CD4-positive, alpha-beta T cell treated with Interleukin-2 at 100 ng/mL for 4 hours (primary cell): ENCODE measurements around the gene ANK2.

ENCODE experiments used
- DNase-seq: peaks from one replicate; pipeline ENCODE4 v3.0.0-alpha.2; 2020; ENCODE audit warnings: low spot score

Gene ANK2

GRCh38 chr4:113290666-113291065, 241.2 kb downstream of the ANK2 start:
- DNase-seq, result no peak

DNA sequence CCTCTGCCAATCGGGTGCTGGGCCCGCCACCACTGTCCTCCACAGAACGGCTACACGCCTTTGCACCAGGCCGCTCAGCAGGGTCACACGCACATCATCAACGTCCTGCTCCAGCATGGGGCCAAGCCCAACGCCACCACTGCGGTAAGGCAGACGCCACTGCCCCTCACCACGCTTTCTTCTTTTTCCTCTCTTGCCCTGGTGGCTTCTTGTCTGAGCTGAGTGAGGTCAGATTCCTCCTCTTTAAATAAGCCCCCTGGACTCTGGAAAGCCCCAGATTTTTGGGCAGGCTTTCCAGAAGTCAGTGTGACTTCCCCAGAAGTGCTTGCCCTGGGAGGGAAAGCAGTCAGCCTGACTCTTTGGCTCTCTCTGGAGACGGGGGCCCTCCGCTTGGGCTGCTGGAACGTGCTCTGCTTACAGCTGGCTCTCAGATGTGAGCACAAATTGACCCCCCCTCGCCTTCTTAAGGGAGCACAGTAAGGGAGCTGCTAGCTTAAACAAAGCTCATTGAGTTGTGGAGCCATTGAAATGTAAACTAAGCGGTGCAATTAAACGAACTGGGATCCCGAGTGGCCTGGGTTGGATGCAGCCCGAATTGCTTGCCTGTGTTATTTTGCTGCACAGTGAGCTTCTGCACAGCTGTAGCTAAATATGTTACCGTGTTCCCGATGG, 243.1 kb downstream of the ANK2 start:
- DNase-seq, result no peak

DNA sequence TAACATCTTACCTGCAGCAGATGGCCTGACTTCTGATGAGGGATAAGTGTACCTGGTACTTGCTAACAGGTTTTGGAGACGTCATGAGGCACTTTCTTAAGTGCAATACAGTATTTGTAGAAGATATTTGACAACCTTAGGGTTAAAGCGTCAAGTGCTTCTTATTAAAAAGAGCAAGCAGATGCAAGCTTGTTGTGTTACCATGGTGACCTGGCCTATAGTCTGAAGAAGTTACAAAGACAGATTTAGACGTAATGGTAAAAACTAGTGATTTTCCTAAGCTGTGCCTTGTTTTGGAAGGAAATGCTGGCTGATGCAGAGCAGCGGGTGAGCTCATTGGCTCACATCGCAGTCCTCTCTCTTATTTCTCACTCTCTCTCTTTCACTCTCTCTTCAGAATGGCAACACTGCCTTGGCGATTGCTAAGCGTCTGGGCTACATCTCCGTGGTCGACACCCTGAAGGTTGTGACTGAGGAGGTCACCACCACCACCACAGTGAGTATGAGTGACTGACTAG, 243.6 kb downstream of the ANK2 start:
- DNase-seq, result no peak

DNA sequence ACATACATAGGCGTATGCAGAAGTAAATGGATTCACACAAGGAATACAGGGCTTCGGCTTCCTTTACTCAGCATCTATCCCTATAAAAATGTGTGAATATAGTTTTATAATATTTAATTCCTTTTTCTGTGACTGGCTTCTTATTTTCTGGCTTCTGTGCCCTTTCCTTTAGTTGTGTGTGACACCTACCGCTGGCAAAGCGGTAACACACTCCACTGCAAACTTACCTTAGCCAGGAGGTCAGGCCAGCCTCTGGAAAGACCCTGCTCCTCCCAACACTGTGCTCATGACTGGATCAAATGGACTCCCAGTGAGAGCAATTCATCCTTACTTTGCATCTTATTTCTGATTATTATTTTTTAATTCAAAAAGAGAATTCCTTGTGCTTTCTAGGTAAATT, 244.2 kb downstream of the ANK2 start:
- no peak for DNase-seq

DNA sequence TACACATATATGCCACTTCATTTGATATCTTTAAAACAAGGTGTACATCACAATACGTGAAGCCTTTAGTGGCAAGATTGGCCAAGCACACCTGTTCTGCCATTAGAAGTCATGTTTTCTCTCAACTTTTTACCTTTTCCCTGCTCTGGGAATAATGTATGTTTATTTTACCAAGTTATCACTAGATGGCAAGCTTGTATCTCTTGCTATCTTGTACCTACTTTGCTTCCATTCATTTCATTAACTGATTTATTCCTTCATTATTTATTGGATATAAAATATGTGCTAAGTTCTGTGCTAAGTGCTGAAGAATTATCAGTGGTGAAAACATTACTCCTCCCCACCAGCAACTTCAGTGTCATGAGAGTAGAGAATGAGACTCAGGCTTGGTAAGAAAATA, 245.5 kb downstream of the ANK2 start:
- DNase-seq, result no peak

GRCh38 chr4:113300471-113300928, 251.0 kb downstream of the ANK2 start:
- no peak for DNase-seq

DNA sequence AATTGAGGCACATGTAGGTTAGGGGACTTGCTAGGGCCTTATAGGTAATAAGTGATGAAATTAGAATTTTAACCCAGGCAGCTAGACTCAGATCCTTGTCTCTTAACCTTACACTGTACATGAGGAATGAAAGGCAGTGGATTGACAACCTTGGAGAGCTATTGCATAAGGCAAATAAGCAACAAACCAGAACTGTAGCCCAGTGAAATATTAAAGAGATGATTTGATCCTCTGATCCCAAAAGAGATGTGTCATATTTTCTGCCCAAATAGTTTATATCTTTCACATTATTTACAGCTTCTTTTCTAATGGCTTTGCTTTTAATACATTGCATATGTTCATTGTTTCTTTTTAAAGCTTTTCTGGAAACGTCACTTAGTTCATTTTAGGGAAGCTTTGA, 252.6 kb downstream of the ANK2 start:
- no peak for DNase-seq

- no peak for DNase-seq
Measured at GRCh38 chr4:113303315-113303714, 253.9 kb downstream of the ANK2 start.

GRCh38 chr4:113311047-113311446, 261.6 kb downstream of the ANK2 start:
- no peak for DNase-seq

DNA sequence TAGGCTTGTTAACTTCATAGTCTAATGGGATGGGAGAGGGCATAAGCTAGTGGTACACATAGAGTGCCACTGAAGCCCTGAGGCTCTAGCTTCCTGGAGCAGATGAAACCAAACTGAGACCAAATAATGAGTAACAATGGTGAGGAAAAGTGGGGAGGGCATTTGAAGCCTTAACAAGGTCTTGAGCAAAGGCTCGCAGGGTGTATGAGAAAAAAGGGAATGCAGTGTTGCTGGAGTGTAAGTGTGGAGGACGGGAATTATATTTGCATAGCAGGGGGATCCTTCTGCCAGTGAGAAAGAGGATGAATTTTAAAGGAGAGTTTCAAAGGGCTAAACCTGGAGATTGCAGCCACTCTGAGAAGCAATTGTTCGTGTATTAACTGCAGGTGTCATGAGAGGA, 263.1 kb downstream of the ANK2 start:
- DNase-seq, result no peak

GRCh38 chr4:113314426-113314825, 265.0 kb downstream of the ANK2 start:
- DNase-seq, result no peak

- no peak for DNase-seq
Measured at GRCh38 chr4:113316879-113317278, 267.4 kb downstream of the ANK2 start.

- no peak for DNase-seq
Measured at GRCh38 chr4:113317523-113317922, 268.1 kb downstream of the ANK2 start.

- DNase-seq, result no peak
Measured at GRCh38 chr4:113322736-113323135, 273.3 kb downstream of the ANK2 start.

GRCh38 chr4:113325876-113326615, 276.6 kb downstream of the ANK2 start:
- no peak for DNase-seq

DNA sequence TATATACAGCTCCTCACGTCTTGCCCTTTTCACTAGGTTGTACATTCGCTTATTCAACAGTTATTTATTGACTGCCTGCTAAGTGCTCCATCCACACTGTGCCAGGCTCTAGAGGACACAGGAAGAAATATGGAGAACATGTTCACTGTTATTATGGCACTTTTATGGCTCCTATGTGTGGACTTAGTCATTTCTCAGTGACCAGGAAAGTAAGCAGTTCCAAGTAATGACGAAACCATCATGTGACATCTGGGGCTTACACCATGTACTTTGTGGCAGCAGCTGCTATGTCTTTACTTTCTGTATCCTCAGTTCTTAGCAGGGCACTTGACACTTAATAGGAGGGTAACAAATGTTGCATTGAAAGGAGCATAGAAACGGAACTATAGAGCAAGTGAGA, 278.0 kb downstream of the ANK2 start:
- DNase-seq, result no peak

DNA sequence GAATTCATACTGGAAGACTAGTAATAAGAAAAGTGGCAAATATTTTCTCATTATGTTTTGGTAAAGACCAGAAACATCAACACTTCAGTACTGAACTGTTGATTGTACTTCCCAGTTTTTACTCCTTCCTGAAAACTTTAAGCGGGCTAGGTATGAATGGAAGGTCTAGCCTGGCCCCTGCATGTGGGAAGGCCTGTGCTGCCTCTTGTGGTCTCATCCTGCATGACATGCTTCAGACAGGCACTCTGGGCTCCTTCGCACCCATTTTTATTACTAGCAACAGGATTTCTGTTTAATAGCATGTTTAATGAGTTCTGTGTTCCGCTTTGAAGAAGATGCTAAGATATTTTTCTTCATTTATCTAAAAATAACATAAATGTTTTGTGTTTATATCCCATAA, 279.1 kb downstream of the ANK2 start:
- no peak for DNase-seq

- no peak for DNase-seq
Measured at GRCh38 chr4:113330200-113330599, 280.7 kb downstream of the ANK2 start.

GRCh38 chr4:113331811-113332210, 282.4 kb downstream of the ANK2 start:
- DNase-seq, result no peak

GRCh38 chr4:113332701-113333100, 283.2 kb downstream of the ANK2 start:
- no peak for DNase-seq

- no peak for DNase-seq
Measured at GRCh38 chr4:113335746-113336145, 286.3 kb downstream of the ANK2 start.

DNA sequence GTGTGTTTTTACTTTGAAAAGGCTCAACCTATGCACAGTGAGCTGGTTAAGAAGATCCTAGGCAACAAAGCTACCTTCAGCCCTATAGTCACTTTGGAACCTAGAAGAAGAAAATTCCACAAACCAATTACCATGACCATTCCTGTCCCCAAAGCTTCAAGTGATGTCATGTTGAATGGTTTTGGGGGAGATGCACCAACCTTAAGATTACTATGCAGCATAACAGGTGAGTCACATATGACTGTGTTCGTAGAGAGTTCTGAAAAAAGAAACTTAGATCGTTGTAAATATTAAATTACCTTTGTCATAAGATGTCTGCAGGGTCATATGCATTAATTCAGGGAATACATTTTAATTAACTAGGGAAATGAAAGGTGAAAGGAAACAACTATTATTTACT, 287.1 kb downstream of the ANK2 start:
- DNase-seq, result no peak

- no peak for DNase-seq
Measured at GRCh38 chr4:113339430-113339813, 290.0 kb downstream of the ANK2 start.

DNA sequence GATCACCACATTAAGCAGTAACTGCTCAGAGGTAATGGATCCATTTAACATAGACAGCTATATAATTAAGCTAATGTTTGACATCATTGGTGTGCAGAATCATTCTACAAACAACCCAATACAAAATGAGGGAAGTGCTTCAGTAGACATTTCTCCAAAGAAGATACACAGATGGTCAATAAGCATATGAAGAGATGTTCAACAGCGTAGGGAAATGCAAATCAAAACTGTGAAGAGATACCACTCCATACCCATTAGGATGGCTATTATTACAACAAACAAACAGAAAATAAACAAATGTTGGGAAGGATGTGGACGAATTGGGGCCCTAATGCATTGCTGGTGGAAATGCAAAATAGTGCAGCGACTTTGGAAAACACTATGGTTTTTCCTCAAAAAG, 294.6 kb downstream of the ANK2 start:
- no peak for DNase-seq
